Endothelial cell of umbilical vein (primary cell): ENCODE results near the gene PRSS37. TPM values are rescaled to one million over a fixed set of nuclear protein-coding genes. Genes with fewer than 3 reads are reported as not detected.

Experiments
- BruUV-seq: library from RNA; stranded (reverse); fragments of 400-500 nt; replicated peaks from 2 replicates; lab custom pipeline; 2021; lab: Mats Ljungman, UMichigan
- CTCF ChIA-PET: fragments of 300-600, 350-600 bp; sonication (Branson Sonifier 250); formaldehyde crosslinking; loops from one replicate; lab custom pipeline; 2021; ENCODE audit warnings: antibody characterized with exemption, inconsistent platforms; lab: Charles Lee
- POLR2A ChIA-PET: fragments of 300-600, 350-600 bp; sonication (Branson Sonifier 250); formaldehyde crosslinking; loops from one replicate; lab custom pipeline; 2021; ENCODE audit warnings: antibody characterized with exemption, inconsistent platforms; lab: Charles Lee
- DNase-seq: peaks from one replicate; pipeline ENCODE4 v3.0.0-alpha.2; 2011; ENCODE audit warnings: low read depth, low spot score
- FAIRE-seq: peaks from 2 replicates; lab custom pipeline; 2011; peaks lifted over from hg19 to GRCh38; lab: Jason Lieb, UNC
- H2AFZ ChIP-seq: 2 replicates; pipeline ENCODE4 v1.6.0; 2012; ENCODE audit warnings: low read depth, low read length, control low read depth, inconsistent platforms
- H3K27ac ChIP-seq: 2 replicates; pipeline ENCODE4 v1.5.1; 2011; ENCODE audit warnings: low read depth, mild to moderate bottlenecking, control low read depth, low read length, moderate library complexity; ENCODE audit not compliant: insufficient read depth
- H3K27me3 ChIP-seq, 2 experiments: 2 replicates each; pipeline versions ENCODE4 v1.6.0 to v1.6.1; 2011; ENCODE audit warnings: low read length in 2 of 2, mixed read lengths in 1 of 2; ENCODE audit not compliant: control insufficient read depth in 2 of 2, insufficient read depth in 2 of 2
- H3K36me3 ChIP-seq, 2 experiments: 2 replicates in 1 of 2; 3 replicates in 1 of 2; pipeline ENCODE4 v1.5.1; 2011; ENCODE audit warnings: low read length in 2 of 2, mild to moderate bottlenecking in 1 of 2, moderate library complexity in 1 of 2; ENCODE audit not compliant: control insufficient read depth in 2 of 2, insufficient read depth in 2 of 2; ENCODE audit errors: extremely low read depth in 1 of 2
- H3K4me1 ChIP-seq: 3 replicates; pipeline ENCODE4 v1.5.1; 2011; ENCODE audit warnings: mild to moderate bottlenecking, low read length; ENCODE audit not compliant: control insufficient read depth, insufficient read depth; ENCODE audit errors: extremely low read depth
- H3K4me2 ChIP-seq: 2 replicates; pipeline ENCODE4 v1.6.1; 2011; ENCODE audit warnings: low read length, control low read depth, mixed read lengths; ENCODE audit not compliant: insufficient read depth
- H3K4me3 ChIP-seq, 3 experiments: fragments of 200-600 bp in 1 of 3; sonication (generic), shearing (Covaris generic) in 1 of 3; replicated peaks in 1 of 3; 2 replicates each; pipeline ENCODE4 v1.5.1; 2011 to 2016; ENCODE audit warnings: control low read depth in 3 of 3, low read length in 3 of 3, mild to moderate bottlenecking in 2 of 3, inconsistent platforms in 1 of 3, low read depth in 1 of 3, moderate library complexity in 1 of 3; ENCODE audit not compliant: insufficient read depth in 1 of 3
- H3K79me2 ChIP-seq: 2 replicates; pipeline ENCODE4 v1.6.0; 2012; ENCODE audit warnings: low read length, inconsistent platforms; ENCODE audit not compliant: control insufficient read depth, insufficient read depth
- H3K9ac ChIP-seq: replicated peaks from 2 replicates; pipeline ENCODE3; 2011; ENCODE audit warnings: low read length, control low read depth; ENCODE audit not compliant: insufficient read depth; ENCODE audit errors: extremely low read depth
- H3K9me1 ChIP-seq: replicated peaks from 3 replicates; pipeline ENCODE4 v1.6.0; 2011; ENCODE audit warnings: mild to moderate bottlenecking, low read length; ENCODE audit not compliant: control insufficient read depth, insufficient read depth; ENCODE audit errors: extremely low read depth
- H3K9me3 ChIP-seq: replicated peaks from 2 replicates; pipeline ENCODE4 v1.5.1; 2012; ENCODE audit warnings: low read length, inconsistent platforms; ENCODE audit not compliant: control insufficient read depth, insufficient read depth
- H4K20me1 ChIP-seq: replicated peaks from 2 replicates; pipeline ENCODE3; 2011; ENCODE audit warnings: mild to moderate bottlenecking, low read length; ENCODE audit not compliant: control insufficient read depth, insufficient read depth; ENCODE audit errors: extremely low read depth
- FOS ChIP-seq: IDR thresholded peaks from 2 replicates; pipeline ENCODE4 v1.6.1; 2011; ENCODE audit warnings: mild to moderate bottlenecking, low read length, moderate library complexity, borderline replicate concordance; ENCODE audit not compliant: insufficient read depth
- GATA2 ChIP-seq: IDR thresholded peaks from 2 replicates; pipeline ENCODE4 v1.7.0; 2011; ENCODE audit warnings: low read depth, mild to moderate bottlenecking, moderate library complexity, mixed read lengths, low read length; ENCODE audit not compliant: insufficient read length, insufficient read depth
- MYC ChIP-seq: IDR thresholded peaks from one replicate; pipeline ENCODE4 v1.6.1; 2011; ENCODE audit warnings: mild to moderate bottlenecking, low read depth, low read length
- dilution Hi-C: fragments of 300-500 bp; cut with MboI; formaldehyde crosslinking; loops from one replicate; pipeline ENCODE4 v1.15.0; 2019; ENCODE audit warnings: low sequenced_read_pairs; ENCODE audit not compliant: extremely low pct_ligation_motif_present
- intact Hi-C: fragments of 100-400 bp; cut with micrococcal nuclease; formaldehyde crosslinking; loops from one replicate; pipeline ENCODE4 v1.10.0; 2022
- polyA plus RNA-seq, 4 experiments: library from polyadenylated mRNA; depleted of rRNA in 3 of 4; stranded (reverse) in 3 of 4; unstranded in 1 of 4; fragments of >200 nt; gene quantifications; 2 replicates each; pipeline versions ENCODE4 v1.2.1 to v1.2.3, GENCODE V29; 2011 to 2012; ENCODE audit warnings: missing spikeins in 1 of 4
- total RNA-seq: library from RNA; stranded (reverse); gene quantifications from 2 replicates; pipeline ENCODE4 v1.2.3, GENCODE V29; 2021
- TF ChIP-seq, protein P1 (sequence below): IDR thresholded peaks from 2 replicates; pipeline ENCODE4 v1.6.1; 2011; ENCODE audit not compliant: insufficient read depth, insufficient read length
- TF ChIP-seq, protein P2 (sequence below), 2 donors: IDR thresholded peaks; 1 replicate in 1 of 2; 2 replicates in 1 of 2; pipeline ENCODE4 v1.5.1; 2011; ENCODE audit warnings: low read length in 2 of 2, mild to moderate bottlenecking in 2 of 2, moderate library complexity in 2 of 2, control low read depth in 1 of 2, inconsistent platforms in 1 of 2, low read depth in 1 of 2; ENCODE audit not compliant: insufficient read depth in 1 of 2; ENCODE audit errors: extremely low read depth in 1 of 2

PRSS37 gene
- total and polyA plus RNA-seq, 2 donors (not counting 3 experiments of a cell fraction or from before 2014, with no cell fraction given) = not detected

DNA sequence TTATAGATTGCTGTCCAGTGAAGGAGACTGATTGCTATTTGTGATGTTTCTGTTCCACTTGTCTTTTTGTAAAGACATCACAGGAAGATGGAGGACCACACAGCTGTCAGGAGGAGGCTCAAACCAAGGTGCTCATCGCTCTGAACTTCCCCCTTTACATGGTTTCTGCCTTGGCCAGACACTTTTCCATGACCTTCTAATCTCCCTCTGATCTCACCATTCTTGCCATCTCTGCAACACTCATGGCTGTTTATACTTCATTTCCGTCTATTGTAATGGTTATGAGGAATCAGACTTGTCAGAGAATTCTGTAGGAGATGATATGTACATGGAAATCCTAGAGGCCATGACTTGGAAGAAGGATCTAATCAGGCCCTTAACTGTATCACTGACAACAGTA is 53.0 kb downstream of the PRSS37 start:
- H3K27ac ChIP-seq = peak overlapping the region; percentile 90
- no peaks in the 10 kb centered on the region for H3K79me2 ChIP-seq
- CTCF ChIA-PET = interaction anchor here (0.9 to 1.6 kb wide), 5 partner anchors 11 to 1270 kb away, joined by 3 to 13 read pairs (median 3); partner anchors contain the start of gene SSBP1
- H3K27me3 ChIP-seq = no peaks in the 10 kb centered on the region
- no peak overlapping the region for H3K9ac ChIP-seq
- peaks cover 0 to 4% of the 10 kb centered on the region in 2 experiments for H3K36me3 ChIP-seq
- no peaks in the 10 kb centered on the region for H3K9me1 ChIP-seq
- POLR2A ChIA-PET = no interaction called here
- H3K4me3 ChIP-seq = no peak overlapping the region
- peak overlapping the region; percentile 63 for H3K4me2 ChIP-seq
- TF ChIP-seq, protein P1, sequence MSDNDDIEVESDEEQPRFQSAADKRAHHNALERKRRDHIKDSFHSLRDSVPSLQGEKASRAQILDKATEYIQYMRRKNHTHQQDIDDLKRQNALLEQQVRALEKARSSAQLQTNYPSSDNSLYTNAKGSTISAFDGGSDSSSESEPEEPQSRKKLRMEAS = no peak
- TF ChIP-seq, protein P2, sequence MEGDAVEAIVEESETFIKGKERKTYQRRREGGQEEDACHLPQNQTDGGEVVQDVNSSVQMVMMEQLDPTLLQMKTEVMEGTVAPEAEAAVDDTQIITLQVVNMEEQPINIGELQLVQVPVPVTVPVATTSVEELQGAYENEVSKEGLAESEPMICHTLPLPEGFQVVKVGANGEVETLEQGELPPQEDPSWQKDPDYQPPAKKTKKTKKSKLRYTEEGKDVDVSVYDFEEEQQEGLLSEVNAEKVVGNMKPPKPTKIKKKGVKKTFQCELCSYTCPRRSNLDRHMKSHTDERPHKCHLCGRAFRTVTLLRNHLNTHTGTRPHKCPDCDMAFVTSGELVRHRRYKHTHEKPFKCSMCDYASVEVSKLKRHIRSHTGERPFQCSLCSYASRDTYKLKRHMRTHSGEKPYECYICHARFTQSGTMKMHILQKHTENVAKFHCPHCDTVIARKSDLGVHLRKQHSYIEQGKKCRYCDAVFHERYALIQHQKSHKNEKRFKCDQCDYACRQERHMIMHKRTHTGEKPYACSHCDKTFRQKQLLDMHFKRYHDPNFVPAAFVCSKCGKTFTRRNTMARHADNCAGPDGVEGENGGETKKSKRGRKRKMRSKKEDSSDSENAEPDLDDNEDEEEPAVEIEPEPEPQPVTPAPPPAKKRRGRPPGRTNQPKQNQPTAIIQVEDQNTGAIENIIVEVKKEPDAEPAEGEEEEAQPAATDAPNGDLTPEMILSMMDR (IDR thresholded peaks at IDR 0.05; ENCODE audit: extremely low read depth in 1 of 2, insufficient read depth in 1 of 2, low read depth in 1 of 2, low read length in 2 of 2) = no peak
- TF ChIP-seq GATA2 (peak; percentile 98), MYC (no peak), FOS (peak; percentile 59)
- DNase-seq (peak; percentile 80), FAIRE-seq (peak; percentile 90)
- intact Hi-C loops (loop anchor here (1.0 to 10.0 kb wide), 5 partner anchors 50 to 771 kb away; partner anchors contain the start of genes AGK and SSBP1), dilution Hi-C loops (no loop called here)
- H4K20me1 ChIP-seq = no peaks in the 10 kb centered on the region
- no TSS peak for BruUV-seq
- H3K9me3 ChIP-seq = no peaks in the 10 kb centered on the region
- peak overlapping the region; percentile 55 for H2AFZ ChIP-seq
- H3K4me1 ChIP-seq = peaks cover 21% of the 10 kb centered on the region

Other genes with a start within 250 kb of the PRSS37 start
- gene DENND11, start 139.3 kb downstream of the PRSS37 start, total RNA-seq = 25.9 and 35.0 TPM in 2 replicates
- 11.6 and 14.7 TPM in 2 replicates for gene DENND11, start 139.3 kb downstream of the PRSS37 start, polyA plus RNA-seq
- gene WEE2, start 133.1 kb downstream of the PRSS37 start, total RNA-seq = not detected in 2 replicates
- gene WEE2, start 133.1 kb downstream of the PRSS37 start, polyA plus RNA-seq = not detected in 2 replicates
- 164 and 169 TPM in 2 replicates for gene SSBP1, start 103.1 kb downstream of the PRSS37 start, total RNA-seq
- gene SSBP1, start 103.1 kb downstream of the PRSS37 start, polyA plus RNA-seq = 60.0 and 77.9 TPM in 2 replicates
- 1.3 and 2.0 TPM in 2 replicates for gene TAS2R3, start 77.4 kb downstream of the PRSS37 start, total RNA-seq
- 0.08 TPM in 2 replicates for gene TAS2R3, start 77.4 kb downstream of the PRSS37 start, polyA plus RNA-seq
- gene TAS2R4, start 64.8 kb downstream of the PRSS37 start, total RNA-seq = 0.88 and 1.4 TPM in 2 replicates
- gene TAS2R4, start 64.8 kb downstream of the PRSS37 start, polyA plus RNA-seq = 0.18 and 0.30 TPM in 2 replicates
- 0.85 and 2.0 TPM in 2 replicates for gene TAS2R5, start 51.3 kb downstream of the PRSS37 start, total RNA-seq
- 1.3 and 1.6 TPM in 2 replicates for gene TAS2R5, start 51.3 kb downstream of the PRSS37 start, polyA plus RNA-seq
- not detected in 2 replicates for gene OR9A4, start 74.9 kb upstream of the PRSS37 start, total RNA-seq
- not detected in 2 replicates for gene OR9A4, start 74.9 kb upstream of the PRSS37 start, polyA plus RNA-seq
- not detected in 2 replicates for gene CLEC5A, start 105.5 kb upstream of the PRSS37 start, total RNA-seq
- not detected in 2 replicates for gene CLEC5A, start 105.5 kb upstream of the PRSS37 start, polyA plus RNA-seq
- not detected in 2 replicates for gene TAS2R38, start 132.3 kb upstream of the PRSS37 start, total RNA-seq
- not detected in 2 replicates for gene TAS2R38, start 132.3 kb upstream of the PRSS37 start, polyA plus RNA-seq
- not detected in 2 replicates for gene MGAM, start 154.4 kb upstream of the PRSS37 start, total RNA-seq
- gene MGAM, start 154.4 kb upstream of the PRSS37 start, polyA plus RNA-seq = not detected in 2 replicates